DND-41 (cell line): ENCODE data around the gene COG7.
"Not testable (repeated sequence)": the region's sequence is repeated elsewhere in the genome, so short reads cannot be mapped to it uniquely, and the experiment has no call there.

Experiments
- ATAC-seq: fragments of 200-7000 bp; cut with Tn5 transposase; 3 replicates; pipeline ENCODE4 v1.9.1; 2021; ENCODE audit warnings: low read depth; ENCODE audit not compliant: insufficient read depth
- DNase-seq: peaks from one replicate; pipeline ENCODE4 v3.0.0-alpha.2; 2020
- H2AFZ ChIP-seq: 2 replicates; pipeline ENCODE4 v1.6.0; 2012; ENCODE audit warnings: low read depth, low read length
- H3K27ac ChIP-seq: 2 replicates; pipeline ENCODE4 v1.5.1; 2012; ENCODE audit warnings: low read length, inconsistent platforms
- H3K27me3 ChIP-seq: fragments of 200-600 bp; sonication (generic); 2 replicates; pipeline ENCODE4 v1.6.0; 2012; ENCODE audit warnings: low read length, mild to moderate bottlenecking, inconsistent platforms; ENCODE audit not compliant: insufficient read depth, poor library complexity
- H3K36me3 ChIP-seq: 2 replicates; pipeline ENCODE4 v1.5.1; 2012; ENCODE audit warnings: low read length, inconsistent platforms; ENCODE audit not compliant: insufficient read depth
- H3K4me1 ChIP-seq: 2 replicates; pipeline ENCODE4 v1.5.1; 2012; ENCODE audit warnings: mild to moderate bottlenecking, low read length; ENCODE audit not compliant: insufficient read depth
- H3K4me2 ChIP-seq: 2 replicates; pipeline ENCODE4 v1.6.0; 2012; ENCODE audit warnings: mild to moderate bottlenecking, moderate library complexity, low read length, inconsistent platforms; ENCODE audit not compliant: insufficient read depth
- H3K4me3 ChIP-seq, 2 experiments: fragments of 200-600 bp in 1 of 2; shearing (Covaris generic) in 1 of 2; 2 replicates each; pipeline ENCODE4 v1.5.1; 2012 to 2016; ENCODE audit warnings: inconsistent platforms in 2 of 2, low read length in 2 of 2, mild to moderate bottlenecking in 2 of 2, low read depth in 1 of 2, moderate library complexity in 1 of 2
- H3K79me2 ChIP-seq: 2 replicates; pipeline ENCODE4 v1.6.0; 2012; ENCODE audit warnings: low read length, inconsistent platforms; ENCODE audit not compliant: insufficient read depth
- H3K9ac ChIP-seq: 2 replicates; pipeline ENCODE4 v1.6.0; 2012; ENCODE audit warnings: low read depth, mild to moderate bottlenecking, inconsistent platforms, low read length, moderate library complexity
- H3K9me3 ChIP-seq: 2 replicates; pipeline ENCODE4 v1.5.1; 2012; ENCODE audit warnings: low read length, moderate library complexity, mild to moderate bottlenecking, inconsistent platforms; ENCODE audit not compliant: insufficient read depth, severe bottlenecking
- H4K20me1 ChIP-seq: 2 replicates; pipeline ENCODE4 v1.6.0; 2012; ENCODE audit warnings: low read length; ENCODE audit not compliant: insufficient read depth
- EZH2 ChIP-seq: IDR thresholded peaks from 3 replicates; pipeline ENCODE4 v1.6.1; 2012; ENCODE audit warnings: borderline replicate concordance, low read depth, mild to moderate bottlenecking, moderate library complexity, low read length, inconsistent platforms; ENCODE audit not compliant: severe bottlenecking
- TF ChIP-seq, protein P1 (sequence below): IDR thresholded peaks from 2 replicates; pipeline ENCODE4 v1.5.1; 2012; ENCODE audit warnings: borderline replicate concordance, low read length, moderate library complexity, mild to moderate bottlenecking; ENCODE audit not compliant: poor library complexity, severe bottlenecking; ENCODE audit errors: extremely low read depth

Gene COG7

DNA sequence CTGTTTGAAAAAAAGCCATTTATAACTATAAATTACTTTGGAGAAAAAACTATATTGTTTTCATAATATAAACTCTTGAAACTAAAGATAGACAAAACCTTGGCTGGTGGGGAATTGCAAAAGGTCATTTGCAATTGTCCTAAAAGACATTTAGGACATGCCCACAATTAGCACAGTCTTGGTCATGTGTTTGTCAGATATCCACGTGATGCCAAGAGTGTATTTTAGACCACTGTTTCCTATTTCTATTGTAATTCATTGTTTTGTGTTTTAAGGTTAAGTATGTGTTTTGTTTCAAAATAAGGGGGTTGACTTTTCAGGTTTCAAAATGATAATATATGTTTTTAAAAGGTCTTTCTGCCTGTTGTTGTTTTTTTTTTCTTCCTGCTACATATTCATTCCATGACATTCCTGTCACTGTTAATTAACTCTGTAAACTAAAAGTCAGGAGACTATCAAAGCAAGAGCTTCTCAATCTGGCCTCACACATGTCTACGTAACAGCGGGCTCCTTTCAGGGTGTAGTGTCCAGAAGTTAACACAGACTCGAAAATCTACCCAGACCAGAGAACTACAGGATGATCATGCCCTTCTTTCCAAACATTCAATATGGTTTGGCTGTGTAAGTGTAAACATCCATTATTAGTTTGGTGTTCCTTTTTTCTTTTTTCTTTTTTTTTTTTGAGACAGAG, 58.7 kb downstream of the COG7 start:
- Histone ChIP-seq H4K20me1 (no peaks in the 10 kb centered on the region), H3K9ac (no peak overlapping the region), H3K27me3 (no peaks in the 10 kb centered on the region), H3K4me3 (no peak overlapping the region), H3K4me1 (no peaks in the 10 kb centered on the region), H2AFZ (no peak overlapping the region), H3K4me2 (no peak overlapping the region), H3K9me3 (no peaks in the 10 kb centered on the region), H3K36me3 (peaks cover 71% of the 10 kb centered on the region), H3K27ac (no peak overlapping the region), H3K79me2 (no peaks in the 10 kb centered on the region)
- ATAC-seq (no peak), DNase-seq (no peak)
- no peak for TF ChIP-seq EZH2
- TF ChIP-seq, protein P1, sequence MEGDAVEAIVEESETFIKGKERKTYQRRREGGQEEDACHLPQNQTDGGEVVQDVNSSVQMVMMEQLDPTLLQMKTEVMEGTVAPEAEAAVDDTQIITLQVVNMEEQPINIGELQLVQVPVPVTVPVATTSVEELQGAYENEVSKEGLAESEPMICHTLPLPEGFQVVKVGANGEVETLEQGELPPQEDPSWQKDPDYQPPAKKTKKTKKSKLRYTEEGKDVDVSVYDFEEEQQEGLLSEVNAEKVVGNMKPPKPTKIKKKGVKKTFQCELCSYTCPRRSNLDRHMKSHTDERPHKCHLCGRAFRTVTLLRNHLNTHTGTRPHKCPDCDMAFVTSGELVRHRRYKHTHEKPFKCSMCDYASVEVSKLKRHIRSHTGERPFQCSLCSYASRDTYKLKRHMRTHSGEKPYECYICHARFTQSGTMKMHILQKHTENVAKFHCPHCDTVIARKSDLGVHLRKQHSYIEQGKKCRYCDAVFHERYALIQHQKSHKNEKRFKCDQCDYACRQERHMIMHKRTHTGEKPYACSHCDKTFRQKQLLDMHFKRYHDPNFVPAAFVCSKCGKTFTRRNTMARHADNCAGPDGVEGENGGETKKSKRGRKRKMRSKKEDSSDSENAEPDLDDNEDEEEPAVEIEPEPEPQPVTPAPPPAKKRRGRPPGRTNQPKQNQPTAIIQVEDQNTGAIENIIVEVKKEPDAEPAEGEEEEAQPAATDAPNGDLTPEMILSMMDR = no peak

DNA sequence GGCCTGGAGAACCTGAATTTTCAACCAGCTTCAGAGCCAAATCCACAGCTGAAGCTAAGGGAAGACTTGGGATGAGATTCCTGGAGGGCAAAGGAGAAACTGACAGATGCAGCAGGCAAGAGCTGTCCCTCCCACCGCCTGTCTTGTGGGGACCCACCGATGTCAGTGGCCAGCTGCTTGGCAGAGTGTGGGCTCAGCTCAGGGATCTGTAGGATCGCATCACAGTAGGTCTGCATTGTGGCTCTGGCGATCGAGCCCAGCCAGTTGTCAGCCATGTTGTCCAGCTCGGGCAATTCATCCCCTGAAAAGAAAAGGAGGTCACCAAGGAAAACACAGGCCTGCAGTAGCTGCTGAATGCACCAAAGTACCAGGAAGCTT, 60.8 kb downstream of the COG7 start:
- Histone ChIP-seq H3K9me3 (no peaks in the 10 kb centered on the region), H3K4me3 (no peak overlapping the region), H3K27me3 (no peaks in the 10 kb centered on the region), H3K79me2 (no peaks in the 10 kb centered on the region), H3K4me2 (no peak overlapping the region), H2AFZ (no peak overlapping the region), H3K27ac (no peak overlapping the region), H3K36me3 (peaks cover 63% of the 10 kb centered on the region), H3K4me1 (no peaks in the 10 kb centered on the region), H3K9ac (no peak overlapping the region), H4K20me1 (no peaks in the 10 kb centered on the region)
- TF ChIP-seq, protein P1 = no peak
- TF ChIP-seq EZH2 = no peak
- ATAC-seq = no peak
- DNase-seq = no peak

DNA sequence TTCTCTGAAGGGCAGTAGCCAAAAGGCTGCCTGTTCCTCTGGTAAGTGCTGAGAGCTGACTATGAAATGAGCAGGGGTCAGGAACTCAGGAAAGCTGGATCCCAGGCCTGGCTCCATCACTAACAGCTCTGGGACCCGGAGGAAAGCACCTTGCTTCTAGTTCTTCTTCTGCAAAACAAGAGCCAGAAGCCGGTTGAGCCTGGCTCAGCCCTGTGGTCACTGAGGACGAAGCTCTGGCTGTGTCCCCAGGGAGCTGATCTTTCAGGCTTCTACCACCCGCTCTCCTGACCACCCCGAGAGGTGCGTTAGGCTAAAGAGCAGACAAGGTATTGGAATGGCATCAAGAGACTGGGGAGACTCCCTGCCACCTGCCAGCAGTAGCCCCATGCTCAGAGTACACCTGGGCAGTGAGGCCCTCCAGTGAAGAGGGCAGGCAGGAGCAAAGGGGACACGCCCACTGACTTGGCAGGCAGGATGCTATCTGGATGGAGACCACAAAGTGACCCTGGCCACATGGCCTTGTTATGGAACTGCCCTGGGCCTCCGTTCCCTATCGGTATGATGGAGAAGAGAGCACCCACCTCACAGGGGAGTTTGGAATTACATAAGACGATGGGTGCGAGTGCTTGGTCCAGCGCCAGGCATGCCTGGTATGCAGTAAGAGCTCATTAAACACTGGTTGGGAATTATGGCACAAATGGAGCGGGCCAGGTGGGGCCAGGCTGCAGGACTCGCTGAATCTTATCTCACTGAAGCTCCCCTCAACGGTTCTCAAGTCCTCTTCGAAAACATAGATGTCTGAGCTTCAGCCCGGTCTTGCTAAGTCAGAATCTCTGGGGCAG, 61.4 kb downstream of the COG7 start:
- no peak overlapping the region for H2AFZ ChIP-seq
- no peak overlapping the region for H3K4me3 ChIP-seq
- no peaks in the 10 kb centered on the region for H3K9me3 ChIP-seq
- TF ChIP-seq, protein P1 = no peak
- no peak for TF ChIP-seq EZH2
- H3K27me3 ChIP-seq = no peaks in the 10 kb centered on the region
- no peaks in the 10 kb centered on the region for H3K79me2 ChIP-seq
- H3K27ac ChIP-seq = no peak overlapping the region
- H3K9ac ChIP-seq = no peak overlapping the region
- no peak overlapping the region for H3K4me2 ChIP-seq
- no peak for DNase-seq
- no peak for ATAC-seq
- no peaks in the 10 kb centered on the region for H4K20me1 ChIP-seq
- H3K36me3 ChIP-seq = peaks cover 57% of the 10 kb centered on the region
- H3K4me1 ChIP-seq = no peaks in the 10 kb centered on the region

DNA sequence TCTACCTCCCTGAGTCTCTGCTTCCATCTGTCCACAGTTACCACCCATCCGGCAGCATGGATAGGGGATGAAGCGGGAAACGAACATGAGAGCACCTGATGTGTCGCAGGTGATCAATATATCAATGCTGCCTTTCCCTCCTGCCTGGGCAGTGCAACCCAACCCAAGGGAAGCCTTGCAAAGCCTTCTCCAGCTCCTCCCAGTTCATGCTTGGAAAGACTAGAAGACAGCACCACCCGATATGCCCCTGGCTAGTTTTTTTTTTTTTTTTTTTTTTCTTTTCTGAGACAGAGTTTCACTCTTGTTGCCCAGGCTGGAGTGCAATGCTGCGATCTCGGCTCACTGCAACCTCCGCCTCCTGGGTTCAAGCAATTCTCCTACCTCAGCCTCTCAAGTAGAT, 63.1 kb downstream of the COG7 start:
- H2AFZ ChIP-seq, H3K27me3 ChIP-seq, H3K4me1 ChIP-seq, ATAC-seq, H3K4me3 ChIP-seq, H3K79me2 ChIP-seq, H4K20me1 ChIP-seq, H3K9me3 ChIP-seq, H3K27ac ChIP-seq, H3K4me2 ChIP-seq, H3K9ac ChIP-seq, DNase-seq: not testable (repeated sequence)
- peaks cover 46% of the 10 kb centered on the region for H3K36me3 ChIP-seq
